HepG2 (cell line): ENCODE data around the gene PACS2. TPM values are rescaled to one million over a fixed set of nuclear protein-coding genes. Genes with fewer than 3 reads are reported as not detected.
A peak's percentile ranks its signal among the peaks of the same experiment; 100 is the strongest.

Source experiments
- CBX2 ChIP-seq, 2 experiments: fragments of 200-600 bp in 1 of 2; sonication (generic); formaldehyde crosslinking in 1 of 2; IDR thresholded peaks; 2 replicates each; pipeline versions ENCODE4 v1.7.0 to v1.8.1; 2018 to 2022; ENCODE audit warnings: low read depth in 2 of 2, low read length in 1 of 2, mild to moderate bottlenecking in 1 of 2, missing genetic modification reagents in 1 of 2
- EHMT2 ChIP-seq: fragments of 200-600 bp; sonication (generic); IDR thresholded peaks from 2 replicates; pipeline ENCODE4 v1.7.0; 2017; ENCODE audit warnings: antibody characterized with exemption, low read depth, low read length, borderline replicate concordance
- FLYWCH1 ChIP-seq: sonication (generic); formaldehyde crosslinking; IDR thresholded peaks from 2 replicates; pipeline ENCODE4 v1.8.1; 2023; ENCODE audit warnings: mild to moderate bottlenecking, missing genetic modification reagents
- GATA4 ChIP-seq: sonication (generic); IDR thresholded peaks from 2 replicates; pipeline ENCODE4 v1.6.1; 2016; ENCODE audit warnings: antibody characterized with exemption, low read depth, borderline replicate concordance
- HHEX ChIP-seq: IDR thresholded peaks from 2 replicates; pipeline ENCODE4 v1.6.1; 2016; ENCODE audit warnings: control low read depth
- HOXA5 ChIP-seq: sonication (generic); formaldehyde crosslinking; IDR thresholded peaks from 2 replicates; pipeline ENCODE4 v1.4.0; 2020; ENCODE audit warnings: missing genetic modification reagents
- HOXA9 ChIP-seq: sonication (generic); formaldehyde crosslinking; IDR thresholded peaks from 2 replicates; pipeline ENCODE4 v1.8.1; 2022; ENCODE audit warnings: missing genetic modification reagents, mild to moderate bottlenecking, moderate library complexity, borderline replicate concordance
- MAZ ChIP-seq, 2 experiments: sonication (generic) in 1 of 2; formaldehyde crosslinking in 1 of 2; IDR thresholded peaks; 2 replicates each; pipeline versions ENCODE4 v1.5.0 to v1.6.1; 2012 to 2020; ENCODE audit warnings: low read depth in 2 of 2, mild to moderate bottlenecking in 2 of 2, borderline replicate concordance in 1 of 2, improper control_type of control experiment in 1 of 2, low read length in 1 of 2, missing genetic modification reagents in 1 of 2, moderate library complexity in 1 of 2
- RBFOX2 ChIP-seq: fragments of 200-400 bp; formaldehyde crosslinking; IDR thresholded peaks from 2 replicates; pipeline ENCODE4 v1.6.1; 2017; ENCODE audit warnings: low read depth, mild to moderate bottlenecking, low read length
- RERE ChIP-seq: IDR thresholded peaks from 2 replicates; pipeline ENCODE4 v1.6.1; 2016; ENCODE audit warnings: low read depth, missing genetic modification reagents, missing compliant biosample characterization
- SIN3A ChIP-seq: IDR thresholded peaks from 2 replicates; pipeline ENCODE4 v1.6.1; 2011; ENCODE audit warnings: low read depth, mild to moderate bottlenecking, control low read depth, low read length, borderline replicate concordance
- TEF ChIP-seq: sonication (generic); formaldehyde crosslinking; IDR thresholded peaks from 2 replicates; pipeline ENCODE4 v1.5.0; 2020; ENCODE audit warnings: missing genetic modification reagents
- TP53 ChIP-seq: sonication (generic); formaldehyde crosslinking; conservative IDR thresholded peaks from 2 replicates; pipeline ENCODE4 v1.4.0; 2020; ENCODE audit warnings: missing genetic modification reagents
- ZNF251 ChIP-seq: sonication (generic); formaldehyde crosslinking; IDR thresholded peaks from 2 replicates; pipeline ENCODE4 v1.9.0; 2021; ENCODE audit warnings: mild to moderate bottlenecking, missing genetic modification reagents
- ZNF260 ChIP-seq: sonication (generic); formaldehyde crosslinking; IDR thresholded peaks from 2 replicates; pipeline ENCODE4 v1.4.0; 2020; ENCODE audit warnings: missing genetic modification reagents, low read depth, mild to moderate bottlenecking, borderline replicate concordance
- ZNF280D ChIP-seq: sonication (generic); formaldehyde crosslinking; IDR thresholded peaks from 2 replicates; pipeline ENCODE4 v1.5.1; 2020; ENCODE audit warnings: mild to moderate bottlenecking, missing genetic modification reagents
- ZNF576 ChIP-seq: sonication (generic); formaldehyde crosslinking; IDR thresholded peaks from 2 replicates; pipeline ENCODE4 v1.4.0; 2020; ENCODE audit warnings: mild to moderate bottlenecking, missing genetic modification reagents
- ZNF790 ChIP-seq: sonication (generic); formaldehyde crosslinking; IDR thresholded peaks from 2 replicates; pipeline ENCODE4 v1.8.0; 2022; ENCODE audit warnings: missing genetic modification reagents, mild to moderate bottlenecking, borderline replicate concordance
- polyA plus RNA-seq, 8 experiments: library from polyadenylated mRNA; depleted of rRNA in 3 of 8; stranded (reverse) in 7 of 8; unstranded in 1 of 8; fragments of >200 nt; fragmentation: Illumina TruSeq in 4 of 8; extraction: Trizol in 4 of 8; gene quantifications; 2 replicates each; pipeline versions ENCODE4 v1.2.1 to v1.2.3, GENCODE V29; 2011 to 2016; ENCODE audit warnings: low read depth in 4 of 8, missing spikeins in 1 of 8, mixed read lengths in 1 of 8; ENCODE audit not compliant: insufficient read depth in 1 of 8
- total RNA-seq, 5 experiments: library from RNA; depleted of rRNA; stranded (reverse); fragments of >200 nt; fragmentation: Illumina TruSeq; extraction: Trizol; gene quantifications; 2 replicates each; pipeline ENCODE4 v1.2.3, GENCODE V29; 2016; ENCODE audit warnings: low read depth in 1 of 5

Gene PACS2
- total and polyA plus RNA-seq, 2 of the 13 experiments (the other 11 are each of a cell fraction or from before 2014, with no cell fraction given), result 23.6 to 27.6 TPM

GRCh38 chr14:105419195-105420091, 104.9 kb downstream of the PACS2 start, which contains the start of gene MTA1 (continued):
- TF ChIP-seq EHMT2 (no peak), ZNF576 (CRISPR knock-in tag) (no peak), RBFOX2 (peak; percentile 80), ZNF280D (CRISPR knock-in tag) (0 out of 2 replicates have a peak, but pooled peaks have one; percentile 34), HOXA5 (CRISPR knock-in tag) (no peak), CBX2 (IDR thresholded peaks at IDR 0.05; ENCODE audit: low read depth, low read length) (no peak), CBX2 (CRISPR knock-in tag; IDR thresholded peaks at IDR 0.05; ENCODE audit: low read depth) (0 out of 2 replicates have a peak, but pooled peaks have one; percentile 68), SIN3A (no peak), GATA4 (no peak), RERE (CRISPR knock-in tag) (no peak), ZNF251 (CRISPR knock-in tag) (no peak), MAZ (IDR thresholded peaks at IDR 0.05; ENCODE audit: borderline replicate concordance, low read depth, low read length) (no peak), MAZ (CRISPR knock-in tag; IDR thresholded peaks at IDR 0.05; ENCODE audit: low read depth) (peak; percentile 85), HHEX (CRISPR knock-in tag) (no peak), FLYWCH1 (CRISPR knock-in tag) (no peak), ZNF260 (CRISPR knock-in tag) (0 out of 2 replicates have a peak, but pooled peaks have one; percentile 63), TP53 (CRISPR knock-in tag) (no peak), ZNF790 (CRISPR knock-in tag) (no peak), HOXA9 (CRISPR knock-in tag) (no peak), TEF (CRISPR knock-in tag) (peak; percentile 25; the same call in 1 of the 2 replicates)
